ENCODE results near the gene PICALM. TPM values are rescaled to one million over a fixed set of nuclear protein-coding genes. Genes with fewer than 3 reads are reported as not detected.

Gene PICALM
- total and polyA plus RNA-seq, 9 of the 15 experiments (the other 6 are each of a cell fraction or from before 2014, with no cell fraction given): 41.3 to 990 (median 309) TPM

DNA sequence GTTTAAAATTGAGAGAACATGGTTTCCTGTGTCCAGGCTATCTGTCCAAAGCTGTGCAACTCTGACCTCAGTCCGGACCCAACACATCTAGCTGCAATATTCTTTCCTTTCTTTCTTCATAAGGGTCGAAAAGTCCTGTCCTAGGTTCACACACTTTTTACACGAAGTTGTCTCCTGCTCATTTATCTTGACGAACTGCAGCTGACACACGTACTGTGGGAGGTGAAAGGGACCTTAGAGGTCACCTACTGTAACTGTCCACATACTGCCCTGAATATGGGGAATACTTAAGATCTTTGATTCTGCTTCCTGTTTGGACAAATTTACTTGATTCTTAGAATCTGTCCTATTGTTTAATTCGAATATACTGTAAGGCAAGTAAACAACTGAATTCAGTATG lies 107.8 kb downstream of the PICALM start:
- no peaks in the 10 kb centered on the region for H3K9me3 ChIP-seq (replicated peaks; ENCODE audit: control insufficient read depth, insufficient read depth, low read depth, low read length)
- peak; percentile 50 for ATAC-seq
- no peak overlapping the region for H3K9ac ChIP-seq (ENCODE audit: insufficient read depth in 1 of 2, low read depth in 2 of 2, low read length in 2 of 2)
- intact Hi-C loops (cut with micrococcal nuclease) (no loop called here), in situ Hi-C loops (cut with MboI) (no loop called here)
- peak in 1 of 4 experiments; percentile 12 for DNase-seq (ENCODE audit: extremely low read depth in 1 of 4, low spot score in 3 of 4)
- peaks cover 94% of the 10 kb centered on the region for H3K36me3 ChIP-seq (ENCODE audit: control insufficient read depth, insufficient read depth, low read length)
- no peak for FAIRE-seq
- H3K27me3 ChIP-seq (ENCODE audit: control insufficient read depth in 2 of 2, insufficient read depth in 2 of 2, low read length in 2 of 2): no peaks in the 10 kb centered on the region
- POLR2A ChIA-PET: interaction anchor here (1.2 kb wide), 1 partner anchor 11 kb away, joined by 5 read pairs; no protein-coding TSS in a partner anchor
- H3K79me2 ChIP-seq (ENCODE audit: control insufficient read depth, insufficient read depth, low read length): peaks cover 45% of the 10 kb centered on the region
- BruUV-seq (replicated peaks): no TSS peak
- H3K4me3 ChIP-seq: no peak overlapping the region
- peak overlapping the region; percentile 45; the same call in 1 of the 3 replicates for H3K27ac ChIP-seq (ENCODE audit: extremely low read depth, low read depth, low read length)
- H3K4me1 ChIP-seq (replicated peaks in 1 of 2; ENCODE audit: control insufficient read depth in 2 of 2, insufficient read depth in 2 of 2, low read length in 2 of 2): no peaks in the 10 kb centered on the region; a peak in 1 of 5 replicates
- H3K9me1 ChIP-seq (ENCODE audit: control insufficient read depth, insufficient read depth, low read length): no peaks in the 10 kb centered on the region
- WGBS (ENCODE audit: insufficient coverage, low coverage, missing lambda C conversion rate): 48% methylated on average over 6 of the region's 6 CpGs
- H3K4me2 ChIP-seq (ENCODE audit: insufficient read depth, low read length): no peak overlapping the region
- no peaks in the 10 kb centered on the region; the same call in none of the 2 replicates for H4K20me1 ChIP-seq (replicated peaks; ENCODE audit: control insufficient read depth, insufficient read depth, low read length)
- TF ChIP-seq IRF2 (CRISPR knock-in tag; IDR thresholded peaks at IDR 0.05) (no peak), NONO (IDR thresholded peaks at IDR 0.05; ENCODE audit: low read depth in 2 of 2, low read length in 1 of 2) (no peak), MEIS2 (IDR thresholded peaks at IDR 0.05; ENCODE audit: partially characterized antibody) (peak; percentile 5), PKNOX1 (IDR thresholded peaks at IDR 0.05) (0 out of 2 replicates have a peak, but pooled peaks have one; percentile 10)
- no peak overlapping the region for H2AFZ ChIP-seq (ENCODE audit: low read depth, low read length)
- CTCF ChIA-PET (ENCODE audit: low intra/inter-chr PET ratio): no interaction called here

DNA sequence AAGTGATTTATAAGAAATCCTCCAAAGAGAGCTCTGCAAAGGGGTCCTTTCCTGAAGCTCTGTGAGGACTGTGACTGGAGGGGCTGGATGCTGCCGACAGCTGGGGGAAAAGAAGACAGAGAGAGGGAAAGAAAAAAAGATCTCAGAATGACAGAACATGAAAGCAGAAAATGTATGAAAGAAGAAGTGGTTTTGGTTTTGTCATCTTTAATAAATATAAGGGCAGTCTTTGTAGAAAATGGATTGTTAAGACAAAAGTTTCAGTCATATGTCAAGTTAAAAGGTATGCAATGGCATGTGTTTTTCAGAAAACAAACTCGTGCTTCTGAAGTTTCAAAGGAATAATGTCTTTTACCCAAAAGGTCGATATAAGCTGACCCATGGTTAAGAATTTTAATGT lies 108.2 kb downstream of the PICALM start:
- Histone ChIP-seq H2AFZ (ENCODE audit: low read depth, low read length) (no peak overlapping the region), H3K27ac (ENCODE audit: extremely low read depth, low read depth, low read length) (no peak overlapping the region), H3K79me2 (ENCODE audit: control insufficient read depth, insufficient read depth, low read length) (peaks cover 43% of the 10 kb centered on the region), H3K4me2 (ENCODE audit: insufficient read depth, low read length) (no peak overlapping the region), H3K27me3 (ENCODE audit: control insufficient read depth in 2 of 2, insufficient read depth in 2 of 2, low read length in 2 of 2) (no peaks in the 10 kb centered on the region), H3K9me1 (ENCODE audit: control insufficient read depth, insufficient read depth, low read length) (no peaks in the 10 kb centered on the region), H3K4me1 (replicated peaks in 1 of 2; ENCODE audit: control insufficient read depth in 2 of 2, insufficient read depth in 2 of 2, low read length in 2 of 2) (no peaks in the 10 kb centered on the region; a peak in 1 of 5 replicates), H3K4me3 (no peak overlapping the region), H3K9ac (ENCODE audit: insufficient read depth in 1 of 2, low read depth in 2 of 2, low read length in 2 of 2) (no peak overlapping the region), H3K9me3 (replicated peaks; ENCODE audit: control insufficient read depth, insufficient read depth, low read depth, low read length) (no peaks in the 10 kb centered on the region), H4K20me1 (replicated peaks; ENCODE audit: control insufficient read depth, insufficient read depth, low read length) (no peaks in the 10 kb centered on the region; the same call in none of the 2 replicates), H3K36me3 (ENCODE audit: control insufficient read depth, insufficient read depth, low read length) (peaks cover 94% of the 10 kb centered on the region)
- ATAC-seq (no peak), FAIRE-seq (no peak), DNase-seq (ENCODE audit: extremely low read depth in 1 of 4, low spot score in 3 of 4) (no peak)
- CTCF ChIA-PET (ENCODE audit: low intra/inter-chr PET ratio): no interaction called here
- BruUV-seq (replicated peaks): no TSS peak
- intact Hi-C loops (cut with micrococcal nuclease) (no loop called here), in situ Hi-C loops (cut with MboI) (no loop called here)
- POLR2A ChIA-PET: interaction anchor here (1.2 kb wide), 1 partner anchor 11 kb away, joined by 5 read pairs; no protein-coding TSS in a partner anchor
- WGBS (ENCODE audit: insufficient coverage, low coverage, missing lambda C conversion rate): 80% methylated on average over 2 of the region's 3 CpGs
- TF ChIP-seq CAMTA2 (CRISPR knock-in tag; conservative IDR thresholded peaks at IDR 0.05) (no peak), USF1 (CRISPR knock-in tag; IDR thresholded peaks at IDR 0.05) (no peak), TAF7 (tag; IDR thresholded peaks at IDR 0.05) (no peak), XRCC5 (IDR thresholded peaks at IDR 0.05; ENCODE audit: low read depth, low read length) (no peak), CTBP1 (IDR thresholded peaks at IDR 0.05; ENCODE audit: borderline replicate concordance) (no peak), CBX5 (IDR thresholded peaks at IDR 0.05; ENCODE audit: borderline replicate concordance, low read depth) (no peak), HSF4 (CRISPR knock-in tag; IDR thresholded peaks at IDR 0.05; ENCODE audit: borderline replicate concordance) (no peak), ZBTB17 (CRISPR knock-in tag; IDR thresholded peaks at IDR 0.05) (no peak), MYNN (IDR thresholded peaks at IDR 0.05) (no peak), MYNN (CRISPR knock-in tag; IDR thresholded peaks at IDR 0.05) (no peak), NCOR1 (IDR thresholded peaks at IDR 0.05) (no peak)
- TF ChIP-seq, protein P1, sequence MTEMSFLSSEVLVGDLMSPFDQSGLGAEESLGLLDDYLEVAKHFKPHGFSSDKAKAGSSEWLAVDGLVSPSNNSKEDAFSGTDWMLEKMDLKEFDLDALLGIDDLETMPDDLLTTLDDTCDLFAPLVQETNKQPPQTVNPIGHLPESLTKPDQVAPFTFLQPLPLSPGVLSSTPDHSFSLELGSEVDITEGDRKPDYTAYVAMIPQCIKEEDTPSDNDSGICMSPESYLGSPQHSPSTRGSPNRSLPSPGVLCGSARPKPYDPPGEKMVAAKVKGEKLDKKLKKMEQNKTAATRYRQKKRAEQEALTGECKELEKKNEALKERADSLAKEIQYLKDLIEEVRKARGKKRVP (CRISPR knock-in tag; IDR thresholded peaks at IDR 0.05): no peak

All from K562 (cell line).